C1 segment of cervical spinal cord (tissue), 14 donors: ENCODE results near the gene B3GAT3.
A peak's percentile ranks its signal among the peaks of the same experiment; 100 is the strongest.
"Not testable (repeated sequence)": the region's sequence is repeated elsewhere in the genome, so short reads cannot be mapped to it uniquely, and the experiment has no call there.

Experiments used
- DNase-seq, 14 donors: peaks; one replicate each; lab custom pipeline; 2025; lab: John Stamatoyannopoulos, UW

B3GAT3 gene

DNA sequence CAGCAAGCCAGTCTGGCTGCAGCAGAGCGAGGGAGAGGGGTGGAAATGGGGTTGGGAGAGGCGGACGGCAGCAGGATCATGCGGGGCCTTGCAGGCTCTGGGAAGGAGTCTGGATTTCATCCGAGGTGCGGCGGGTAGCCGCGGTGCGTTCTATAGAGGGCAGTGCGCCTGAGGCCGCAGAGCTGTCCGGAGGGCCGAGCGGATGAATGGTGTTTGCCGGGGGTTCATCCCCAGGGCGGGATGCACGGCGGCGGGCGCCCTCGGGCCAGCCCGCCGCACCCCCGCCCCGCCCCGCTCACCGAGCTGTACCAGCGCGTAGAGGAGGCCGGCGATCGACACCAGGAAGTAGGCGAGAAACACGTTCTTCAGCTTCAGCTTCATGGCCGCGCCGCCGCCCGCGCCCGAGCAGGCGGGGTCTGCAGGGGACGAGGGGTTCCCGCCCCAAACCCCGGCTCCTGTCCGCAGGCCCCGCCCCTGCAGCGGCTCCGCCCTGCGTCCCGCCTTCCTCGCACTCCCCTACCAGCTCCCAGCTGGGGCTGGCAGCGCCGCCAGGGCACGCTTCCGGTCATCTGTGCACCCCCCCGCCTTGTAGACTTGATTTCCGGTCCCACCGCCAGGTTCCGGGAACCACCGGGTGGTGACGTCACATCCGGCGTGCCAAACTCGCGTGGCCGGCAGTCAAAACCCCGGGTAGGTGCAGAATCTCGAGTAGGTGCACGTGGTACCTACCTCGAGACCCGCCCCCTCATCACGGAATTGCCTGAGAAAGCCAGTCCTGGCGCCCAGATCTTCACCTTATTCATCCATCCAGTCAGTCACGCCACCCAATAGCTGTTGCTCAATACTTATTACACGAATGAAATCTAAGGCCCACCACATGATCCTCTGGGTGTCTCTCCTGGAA, at the start of gene B3GAT3:
Gene B3GAT3 (minus strand): TSS at position 420 of the 904 bp plus-strand sequence. CDS start 39 bp downstream, at position 381.
- DNase-seq: peak; percentile 84 to 99 (median 96)

DNA sequence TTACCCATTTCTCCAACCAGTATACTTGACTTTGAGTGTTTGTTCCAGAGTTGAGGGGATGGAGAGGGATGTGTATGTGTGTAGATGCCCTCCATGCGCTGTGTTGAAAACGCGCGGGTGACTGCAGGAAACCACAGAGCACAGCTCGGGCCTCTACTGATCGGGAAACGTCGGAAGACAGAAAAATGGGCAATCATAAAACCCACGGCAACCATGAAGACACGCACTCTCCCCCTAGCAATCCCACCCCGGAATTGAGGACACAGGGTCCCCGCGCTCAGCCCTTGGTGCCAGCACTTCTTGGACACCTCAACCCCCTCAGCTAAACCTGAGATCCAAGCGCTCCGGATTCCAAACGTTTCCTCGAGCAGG, 49.4 kb upstream of the B3GAT3 start:
- DNase-seq: no peak

DNA sequence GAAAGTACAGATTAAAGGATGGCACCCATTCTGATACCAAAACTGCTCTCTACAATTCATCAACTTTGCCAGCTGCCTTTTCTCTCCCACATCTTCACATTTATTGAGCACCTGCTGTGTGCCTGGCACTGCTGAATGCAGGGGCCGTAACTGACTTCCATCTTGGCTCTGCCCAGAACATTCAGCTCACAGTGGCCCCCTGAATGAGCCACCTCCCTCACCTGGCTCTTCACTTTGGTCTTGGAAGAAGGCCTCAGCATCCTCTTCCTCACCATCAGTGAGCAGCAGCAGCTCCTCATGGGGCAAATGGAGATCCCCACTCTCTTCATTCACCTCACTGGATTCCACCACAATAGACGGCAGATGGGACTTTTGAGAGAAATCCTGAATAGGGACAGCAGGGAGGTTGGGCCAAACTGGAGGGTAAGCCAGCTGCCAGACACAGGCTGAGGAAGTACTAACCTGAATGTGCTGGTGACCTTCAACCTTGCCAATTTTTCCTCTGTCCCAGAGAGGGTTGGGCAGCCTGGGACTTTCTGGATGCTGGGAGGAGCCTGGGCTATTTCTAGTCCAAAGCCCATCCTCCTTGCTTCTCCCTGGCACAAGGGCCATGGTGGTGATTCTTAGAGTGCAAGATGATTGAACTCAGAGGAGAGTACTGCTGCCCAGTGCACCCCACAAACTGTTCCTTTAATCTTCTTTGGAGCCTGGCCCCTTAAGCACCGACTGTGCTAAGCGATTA, 47.8 kb upstream of the B3GAT3 start:
- no peak for DNase-seq

DNA sequence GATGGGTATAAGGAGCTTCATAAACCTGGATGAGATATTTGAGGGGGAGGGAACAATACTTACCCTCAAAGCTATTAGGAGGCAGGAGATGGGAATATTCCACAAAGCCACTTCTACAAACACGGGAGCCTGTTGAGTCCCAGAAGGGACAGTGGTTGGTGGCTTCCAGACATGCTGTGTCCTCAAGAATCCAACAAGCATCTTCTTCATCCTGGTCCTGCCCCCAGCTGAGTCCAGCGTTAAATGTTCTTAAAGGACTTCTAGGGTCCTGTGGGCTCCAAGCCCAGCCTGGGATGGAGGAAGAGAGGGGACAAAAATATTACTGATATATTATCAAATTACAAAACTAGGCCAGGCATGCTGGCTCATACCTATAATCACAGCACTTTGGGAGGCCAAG, 45.7 kb upstream of the B3GAT3 start:
- DNase-seq: no peak

DNA sequence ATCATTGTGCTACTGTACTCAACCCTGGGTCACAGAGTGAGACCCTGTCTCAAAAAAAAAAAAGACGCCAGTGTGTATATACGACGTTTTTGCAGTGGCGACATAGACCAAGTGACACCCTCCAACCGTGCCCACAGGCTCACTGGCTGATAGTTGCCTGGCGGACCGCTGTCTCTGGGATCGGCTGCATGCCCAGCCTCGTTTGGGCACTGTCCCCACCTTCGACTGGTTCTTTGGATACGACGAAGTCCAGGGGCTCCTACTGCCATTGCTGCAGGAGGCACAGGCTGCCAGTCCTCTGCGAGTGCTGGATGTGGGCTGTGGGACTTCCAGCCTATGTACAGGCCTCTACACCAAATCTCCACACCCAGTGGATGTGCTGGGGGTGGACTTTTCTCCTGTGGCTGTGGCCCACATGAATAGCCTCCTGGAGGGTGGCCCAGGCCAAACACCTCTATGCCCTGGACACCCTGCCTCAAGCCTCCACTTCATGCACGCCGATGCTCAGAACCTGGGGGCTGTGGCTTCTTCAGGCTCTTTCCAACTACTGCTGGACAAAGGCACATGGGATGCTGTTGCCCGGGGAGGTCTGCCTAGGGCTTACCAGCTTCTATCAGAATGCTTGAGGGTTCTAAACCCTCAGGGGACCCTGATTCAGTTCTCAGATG, 44.6 kb upstream of the B3GAT3 start:
- DNase-seq: no peak

DNA sequence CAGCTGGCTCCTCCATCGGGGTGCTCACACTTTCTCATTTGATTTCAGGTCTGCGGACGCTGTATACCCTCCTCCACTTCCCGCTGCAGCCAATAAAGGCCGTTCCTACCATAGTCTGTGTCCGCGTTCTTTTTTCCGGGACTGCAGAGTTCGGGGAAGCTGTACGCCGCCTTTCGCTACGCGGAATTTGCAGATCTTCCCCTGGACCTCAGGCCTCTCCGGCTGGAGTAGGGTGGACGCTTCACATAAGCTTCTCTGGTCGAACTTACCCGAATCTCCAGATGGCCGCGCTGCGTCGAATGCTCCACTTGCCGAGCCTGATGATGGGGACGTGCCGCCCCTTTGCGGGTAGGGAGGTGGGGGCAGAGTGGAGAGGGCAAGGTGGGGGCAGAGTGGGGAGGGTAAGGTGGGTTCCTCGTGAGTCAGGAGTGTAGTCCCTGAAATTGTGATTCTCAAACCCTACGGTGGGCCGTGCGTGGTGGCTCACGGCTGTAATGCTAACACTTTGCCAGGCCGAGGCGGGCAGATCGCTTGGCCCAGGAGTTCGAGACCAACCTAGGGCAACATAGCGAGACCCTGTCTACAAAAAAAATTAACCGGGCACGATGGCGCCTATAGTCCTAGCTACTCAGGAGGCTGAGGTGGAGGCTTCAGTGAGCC, 43.9 kb upstream of the B3GAT3 start:
- DNase-seq: peak in 7 of 14 donors; percentile 43 to 74 (median 62)

DNA sequence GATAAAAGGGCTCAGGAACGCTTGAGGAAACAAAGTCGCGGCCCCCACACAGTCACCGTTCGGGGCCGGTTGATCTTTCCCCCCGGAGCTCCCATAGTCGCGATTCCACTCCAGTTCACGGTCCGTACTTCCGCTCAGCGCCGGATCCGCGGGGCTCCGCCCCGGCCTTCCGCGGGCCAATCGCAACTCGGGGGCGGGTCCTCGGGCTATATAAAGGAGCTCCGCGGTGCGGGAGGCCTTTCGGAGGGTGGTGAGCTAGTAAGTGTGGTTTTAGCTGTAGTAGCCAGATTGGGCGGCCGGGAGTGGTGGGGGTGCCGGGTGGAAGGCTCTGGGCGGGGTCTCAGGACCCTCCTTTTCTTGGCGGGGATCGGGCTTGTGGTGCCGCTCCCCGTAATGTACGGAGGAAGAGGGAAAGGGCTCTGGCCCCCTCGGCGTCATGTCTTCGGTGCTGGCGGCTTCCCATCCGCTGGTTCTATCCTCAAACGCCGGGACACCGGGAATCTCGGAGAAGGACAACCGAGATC, 43.4 kb upstream of the B3GAT3 start, which contains the start of the genes C11orf98 and CSKMT:
Gene C11orf98 (minus strand): TSS at position 136 of the 524 bp plus-strand sequence. CDS start 41 bp downstream, at position 95.
Gene CSKMT (plus strand): TSS at position 238 of the 524 bp plus-strand sequence. CDS start 568 bp downstream, outside the sequence.
- peak; percentile 70 to 97 (median 94) for DNase-seq

DNA sequence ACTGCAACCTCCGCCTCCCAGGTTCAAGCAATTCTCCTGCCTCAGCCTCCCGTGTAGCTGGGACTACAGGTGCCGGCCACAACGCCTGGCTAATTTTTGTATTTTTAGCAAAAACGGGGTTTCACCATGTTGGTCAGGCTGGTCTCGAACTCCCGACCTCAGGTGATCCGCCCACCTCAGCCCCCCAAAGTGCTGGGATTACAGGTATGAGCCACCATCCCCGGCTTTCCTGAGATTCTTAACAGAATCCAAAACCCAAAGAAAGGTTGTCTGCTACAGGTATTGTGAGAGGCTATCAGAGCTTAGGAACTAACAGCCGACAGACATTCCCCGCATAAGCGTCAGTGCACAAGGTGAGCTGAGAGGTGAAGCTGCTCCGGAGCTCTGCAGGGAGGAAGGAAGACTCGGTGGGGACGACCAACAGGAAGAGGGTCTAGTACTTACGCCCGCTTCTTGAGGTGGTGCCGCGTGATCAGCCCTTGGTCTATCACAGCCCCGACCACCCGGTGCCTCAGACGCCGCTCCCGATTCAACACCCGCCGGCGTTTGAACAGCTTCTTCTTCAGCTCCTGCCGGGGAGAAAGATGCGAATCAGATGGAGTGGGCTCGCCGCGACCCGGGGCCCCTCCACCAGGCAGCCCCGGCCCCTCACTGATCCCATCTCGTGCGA, 42.8 kb upstream of the B3GAT3 start:
- DNase-seq: no peak

DNA sequence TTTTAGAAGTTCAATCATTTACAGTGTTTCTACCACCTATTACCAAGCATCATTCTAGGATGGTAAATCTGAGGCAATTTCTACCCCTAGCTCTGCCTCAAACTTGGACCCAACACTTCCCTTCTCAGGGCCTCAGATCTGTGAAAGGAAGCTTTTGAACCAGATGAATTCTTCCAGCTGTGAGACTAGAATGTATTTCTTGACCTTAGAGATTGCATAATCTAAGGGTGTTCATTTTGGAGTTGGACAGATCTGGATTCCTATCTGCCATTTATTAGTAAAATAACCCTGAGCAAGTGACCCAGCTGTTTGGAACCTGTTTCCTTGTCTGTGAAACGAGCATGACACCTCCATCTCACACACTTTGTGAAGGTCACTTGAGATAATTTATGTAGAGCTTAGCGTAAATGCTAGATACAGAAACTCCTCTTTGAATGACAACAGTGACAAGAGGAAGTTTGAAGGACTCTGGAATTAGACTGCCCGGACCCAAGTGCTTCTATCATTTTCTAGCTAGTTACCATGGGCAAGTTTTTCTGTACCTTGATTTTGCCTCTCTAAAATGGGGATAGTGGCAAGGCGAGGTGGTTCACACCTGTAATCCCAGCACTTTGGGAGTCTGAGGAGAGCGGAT, 35.1 kb upstream of the B3GAT3 start:
- no peak for DNase-seq

DNA sequence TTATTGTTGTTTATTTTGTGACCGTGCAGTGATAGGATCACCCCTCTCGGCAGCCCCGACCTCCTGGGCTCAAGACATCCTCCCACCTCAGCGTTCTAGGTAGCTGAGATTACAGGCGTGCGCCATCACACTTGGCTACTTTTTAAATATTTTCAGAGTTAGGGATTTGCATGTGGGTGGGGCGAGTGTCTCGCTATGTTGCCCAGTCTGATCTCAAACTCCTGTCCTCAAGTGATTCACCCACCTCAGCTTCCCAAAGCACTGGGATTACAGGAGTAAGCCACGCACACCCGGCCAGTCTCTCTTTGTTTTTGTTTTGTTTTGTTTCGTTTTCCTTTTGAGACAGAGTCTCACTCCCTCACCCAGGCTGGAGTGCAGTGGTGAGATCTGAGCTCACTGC, 32.5 kb upstream of the B3GAT3 start:
- DNase-seq: no peak

DNA sequence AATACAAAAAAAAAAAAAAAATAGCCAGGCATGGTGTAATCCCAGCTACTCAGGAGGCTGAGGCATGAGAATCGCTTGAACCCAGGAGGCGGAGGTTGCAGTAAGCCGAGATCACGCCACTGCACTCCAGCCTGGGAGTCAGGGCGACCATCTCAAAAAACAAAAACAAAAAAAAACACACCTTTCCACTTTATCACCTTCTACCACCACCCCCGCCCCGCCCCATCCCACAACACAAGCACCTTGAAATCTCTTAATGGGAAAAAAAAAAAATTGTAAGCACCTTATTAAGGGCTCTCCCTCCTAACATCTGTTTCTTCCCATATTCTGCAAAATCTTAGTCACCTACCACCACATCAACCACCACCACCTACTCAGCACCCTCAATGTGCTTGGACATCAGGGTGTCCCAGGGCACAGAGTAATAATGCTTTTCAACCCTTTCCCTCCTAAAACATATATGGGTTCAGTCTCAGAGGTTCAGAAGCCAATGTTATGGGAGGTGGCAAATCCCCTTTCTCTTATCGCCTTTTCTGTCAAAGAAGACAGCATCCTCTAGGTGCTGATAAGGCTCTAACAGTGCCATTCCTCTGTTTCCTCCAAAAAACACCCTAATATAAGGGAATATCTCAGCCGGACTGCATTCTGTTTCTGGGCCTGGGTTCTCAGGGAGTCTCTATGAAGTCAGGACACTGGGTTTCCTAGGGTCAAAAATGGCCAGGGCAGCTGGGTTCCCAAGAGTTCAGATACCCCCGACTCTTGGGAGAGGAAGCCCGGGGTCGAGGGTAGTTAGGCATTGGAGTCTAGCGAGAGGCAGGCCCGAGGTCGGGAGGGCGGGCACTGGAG, 30.6 kb upstream of the B3GAT3 start:
- DNase-seq: no peak

DNA sequence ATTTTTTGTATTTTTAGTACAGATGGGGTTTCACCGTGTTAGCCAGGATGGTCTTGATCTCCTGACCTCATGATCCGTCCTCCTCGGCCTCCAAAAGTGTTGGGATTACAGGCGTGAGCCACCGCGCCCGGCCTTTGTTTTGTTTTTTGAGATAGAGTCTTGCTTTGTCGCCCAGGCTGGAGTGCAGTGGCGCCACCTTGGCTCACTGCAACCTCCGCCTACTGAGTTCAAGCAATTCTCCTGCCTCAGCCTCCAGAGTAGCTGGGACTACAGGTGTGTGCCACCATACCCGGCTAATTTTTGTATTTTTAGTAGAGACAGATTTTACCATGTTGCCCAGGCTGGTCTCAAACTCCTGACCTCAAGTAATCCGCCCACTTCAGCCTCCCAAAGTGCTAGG, 28.5 kb upstream of the B3GAT3 start:
- DNase-seq: not testable (repeated sequence)

DNA sequence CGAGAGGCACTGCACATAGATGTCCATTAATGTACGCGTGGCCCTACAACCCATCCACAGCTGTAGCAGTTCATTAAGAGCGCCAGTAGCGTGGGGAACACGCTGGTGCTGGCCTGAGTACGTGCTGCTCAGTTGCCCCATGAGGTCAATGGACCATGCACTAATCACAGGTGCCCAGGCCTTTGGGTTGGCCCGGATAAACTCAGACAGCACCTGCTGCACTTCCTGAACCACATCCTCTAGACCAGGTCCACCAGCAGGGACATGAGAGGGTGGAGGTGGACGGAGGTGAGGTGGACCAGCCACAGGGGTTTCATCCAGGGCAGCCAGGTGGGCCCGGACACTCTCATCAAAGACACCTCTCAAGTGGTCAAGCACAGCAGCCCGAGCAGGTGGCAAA, 27.7 kb upstream of the B3GAT3 start:
- DNase-seq: no peak

DNA sequence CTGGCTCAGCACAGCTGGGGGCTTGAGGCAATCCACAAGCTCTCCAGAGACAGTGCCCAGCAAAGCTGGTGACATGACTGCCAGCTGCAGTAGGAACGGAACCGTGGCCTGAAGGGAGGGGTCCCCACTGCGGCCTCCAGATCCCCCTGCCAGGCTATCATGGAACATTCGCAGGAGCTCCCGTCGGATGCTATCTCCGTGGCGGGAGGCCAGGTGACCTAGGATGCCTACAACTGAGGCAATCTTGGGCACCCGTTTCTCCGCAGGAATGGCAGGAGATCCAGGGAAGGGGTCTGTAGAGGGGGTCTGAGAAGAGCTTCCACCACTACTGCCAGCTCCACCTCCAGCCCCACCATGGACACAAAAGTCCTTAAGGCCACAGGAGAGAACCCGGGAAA, 27.2 kb upstream of the B3GAT3 start:
- DNase-seq: no peak

DNA sequence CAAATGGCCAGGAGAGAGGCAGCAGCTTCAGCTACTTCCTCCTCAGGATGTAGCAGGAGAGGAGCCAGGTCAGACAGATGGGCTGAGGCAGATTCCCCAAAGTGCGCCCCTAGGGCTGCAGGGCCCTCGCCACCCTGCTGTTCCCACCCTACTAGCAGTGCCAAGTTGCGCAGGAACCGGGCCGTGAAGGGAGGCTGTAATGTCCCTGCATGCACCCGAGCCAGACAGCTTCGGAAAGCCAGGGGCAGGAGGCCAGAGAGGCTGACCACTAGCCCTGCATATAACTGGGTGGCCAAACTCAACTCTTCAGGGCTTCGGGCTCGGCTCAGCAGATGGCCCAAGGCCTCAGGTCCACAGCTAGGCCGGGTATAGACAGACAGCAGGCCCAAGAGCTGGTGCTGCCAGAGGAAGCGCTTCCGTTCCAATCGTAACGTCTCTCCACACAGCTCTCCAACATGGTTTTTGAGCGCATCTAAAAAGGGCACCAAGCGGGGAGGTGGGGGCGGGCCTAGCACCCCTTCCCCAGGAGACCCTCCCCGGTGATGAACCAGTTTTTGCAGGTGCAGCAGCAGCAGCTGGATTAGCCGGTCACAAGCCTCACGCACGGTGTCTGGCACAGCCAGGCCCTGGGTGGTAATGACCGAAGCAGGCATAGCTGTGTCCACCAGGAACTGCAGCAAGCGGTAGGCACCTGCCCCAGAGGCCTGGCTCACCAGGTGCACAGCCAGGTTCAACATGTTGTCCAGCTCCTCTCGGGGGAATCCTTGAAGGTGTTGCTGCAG, 26.6 kb upstream of the B3GAT3 start:
- DNase-seq: no peak

DNA sequence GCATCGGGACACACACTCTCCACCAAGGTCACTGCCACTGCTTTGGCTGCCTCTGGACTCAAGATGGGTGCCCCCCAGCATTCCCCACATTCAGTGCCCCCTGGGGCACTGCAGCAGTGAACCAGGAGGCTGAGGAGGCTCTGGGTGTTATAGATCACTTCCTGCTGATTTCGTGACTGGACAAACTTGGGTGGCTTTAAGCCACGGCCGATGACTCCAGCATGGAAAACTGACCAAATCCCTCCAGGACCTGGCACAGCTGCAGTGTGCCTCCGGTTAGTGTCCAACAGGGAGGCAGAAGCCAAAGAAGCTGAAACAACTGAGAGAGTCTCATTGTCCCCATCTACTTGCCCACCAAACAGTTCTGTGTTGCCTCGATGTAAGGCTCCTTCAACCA, 25.8 kb upstream of the B3GAT3 start:
- DNase-seq: no peak

DNA sequence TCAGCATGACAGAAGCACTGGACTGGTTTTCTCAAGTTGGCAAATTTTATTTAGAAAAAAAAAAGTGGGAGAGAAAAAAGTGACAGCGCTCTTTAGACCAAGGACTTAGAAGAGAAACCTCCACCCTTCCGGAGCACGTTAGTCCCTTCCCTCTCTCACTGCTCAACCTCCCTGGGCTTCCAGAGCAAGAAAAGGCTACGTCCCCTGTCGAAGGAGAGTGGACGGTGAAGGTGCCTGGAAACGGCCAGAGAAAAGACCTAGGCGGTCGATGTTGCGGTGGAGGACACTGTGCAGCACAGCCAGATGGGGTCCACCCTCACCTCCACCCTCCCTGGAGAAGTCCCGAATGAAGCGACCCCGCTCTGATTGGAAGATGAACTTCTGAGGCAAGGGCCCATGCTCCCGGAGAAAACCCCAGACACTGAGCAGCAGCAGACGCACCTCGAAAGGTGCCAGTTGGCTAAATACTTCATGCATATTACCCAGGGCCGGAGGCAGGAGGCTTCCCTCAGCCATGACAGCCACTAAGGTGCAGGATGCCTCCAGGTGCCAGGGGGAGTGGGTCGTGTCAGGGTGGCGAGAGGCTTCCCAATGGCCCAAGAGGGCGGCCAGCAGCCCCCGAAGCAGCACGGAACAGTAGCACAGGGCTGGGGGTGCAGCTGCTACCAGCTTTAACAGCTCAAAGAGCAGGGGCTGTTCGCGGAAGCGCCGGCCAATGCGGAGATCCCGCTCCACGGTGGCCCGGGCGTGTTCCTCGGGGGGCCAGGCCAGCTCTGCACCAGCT, 25.2 kb upstream of the B3GAT3 start:
- DNase-seq: no peak
